BJ (cell line): Measurements from ENCODE around the gene TMEM52. TPM values are rescaled to one million over a fixed set of nuclear protein-coding genes. Genes with fewer than 3 reads are reported as not detected.
"Not testable (repeated sequence)": the region's sequence is repeated elsewhere in the genome, so short reads cannot be mapped to it uniquely, and the experiment has no call there.

ENCODE experiments used
- CTCF ChIA-PET: fragments of 350-600 bp; formaldehyde crosslinking; extraction: SDS; loops from one replicate; lab custom pipeline; 2021; ENCODE audit warnings: antibody characterized with exemption, inconsistent platforms; lab: Yijun Ruan, JAX
- POLR2A ChIA-PET: fragments of 300-600 bp; sonication (Branson Sonifier 250); formaldehyde crosslinking; extraction: SDS; loops from one replicate; lab custom pipeline; 2021; ENCODE audit warnings: antibody characterized with exemption; lab: Charles Lee
- DNase-seq: peaks from one replicate; pipeline ENCODE4 v3.0.0-alpha.2; 2011; ENCODE audit warnings: low read depth
- H3K27me3 ChIP-seq: 2 replicates; pipeline ENCODE4 v1.6.0; 2011; ENCODE audit warnings: low read length; ENCODE audit not compliant: control insufficient read depth, insufficient read depth
- H3K36me3 ChIP-seq: 2 replicates; pipeline ENCODE4 v1.5.1; 2011; ENCODE audit warnings: low read length; ENCODE audit not compliant: control insufficient read depth, insufficient read depth
- H3K4me3 ChIP-seq: 2 replicates; pipeline ENCODE4 v1.5.1; 2011; ENCODE audit warnings: low read depth, mild to moderate bottlenecking, control low read depth, low read length
- polyA plus RNA-seq: library from polyadenylated mRNA; depleted of rRNA; stranded (reverse); fragments of >200 nt; gene quantifications from 2 replicates; pipeline ENCODE4 v1.2.3, GENCODE V29; 2011
- TF ChIP-seq, protein P1 (sequence below): IDR thresholded peaks from 2 replicates; pipeline ENCODE4 v1.5.1; 2011; ENCODE audit warnings: low read depth, mild to moderate bottlenecking, control low read depth, inconsistent platforms, low read length, moderate library complexity; ENCODE audit not compliant: insufficient read depth

The TMEM52 gene
- polyA plus RNA-seq, 1 experiment: 1.0 TPM

DNA sequence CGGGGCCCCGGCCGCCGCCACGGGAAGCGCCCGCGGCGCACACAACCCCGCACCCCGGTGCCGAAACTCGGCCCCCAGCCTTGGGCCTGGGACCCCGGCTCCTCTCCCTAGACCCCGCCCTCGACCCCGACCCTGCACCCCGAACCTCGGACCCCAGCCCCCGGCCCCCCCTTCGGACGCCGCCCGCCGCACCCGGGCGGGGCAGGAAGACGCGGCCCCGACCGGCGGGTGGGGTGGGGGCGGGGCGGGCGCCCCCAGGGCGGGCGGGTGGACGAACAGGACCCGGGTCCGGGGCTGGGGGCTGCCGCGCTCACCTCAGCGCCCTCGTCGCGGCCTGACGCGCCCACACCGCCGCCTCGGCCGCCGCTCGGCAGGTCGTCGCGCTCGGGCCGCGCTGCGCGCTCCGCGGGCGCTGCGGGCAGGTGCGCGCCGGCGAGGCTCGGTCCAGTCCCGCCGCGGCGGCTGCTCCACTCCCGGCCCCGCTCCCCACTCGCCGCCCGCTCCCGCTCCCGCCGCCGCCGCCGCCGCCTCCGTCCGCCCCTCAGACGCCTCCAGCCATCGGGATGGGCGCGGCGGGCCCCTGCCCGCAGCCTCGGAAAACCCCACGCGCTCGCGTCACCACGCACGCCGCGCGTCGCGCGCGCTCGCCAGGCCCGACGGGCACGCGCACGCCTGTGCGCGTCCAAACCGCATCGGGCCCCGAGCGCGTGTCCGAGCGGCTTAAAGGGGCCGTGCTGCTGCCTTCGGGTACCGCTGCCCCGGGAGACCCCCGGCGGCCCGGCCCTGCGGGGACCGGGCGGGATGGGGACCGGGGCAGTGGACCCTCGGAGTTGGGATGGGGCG is 28.4 kb downstream of the TMEM52 start, which contains the start of gene GNB1:
GNB1 (minus strand) TSS at position 582 of the 843 bp plus-strand sequence. CDS start 65,634 bp downstream, outside the sequence.
- ChIA-PET POLR2A (no interaction called here), CTCF (interaction anchor here (1.3 kb wide), 1 partner anchor 18 kb away, joined by 4 read pairs; no protein-coding TSS in a partner anchor)
- H3K4me3 ChIP-seq: peak within 1 kb of the TSS; percentile 89
- no peak for DNase-seq
- H3K36me3 ChIP-seq: no peaks in the 10 kb centered on the region
- no peaks in the 10 kb centered on the region for H3K27me3 ChIP-seq
- TF ChIP-seq, protein P1, sequence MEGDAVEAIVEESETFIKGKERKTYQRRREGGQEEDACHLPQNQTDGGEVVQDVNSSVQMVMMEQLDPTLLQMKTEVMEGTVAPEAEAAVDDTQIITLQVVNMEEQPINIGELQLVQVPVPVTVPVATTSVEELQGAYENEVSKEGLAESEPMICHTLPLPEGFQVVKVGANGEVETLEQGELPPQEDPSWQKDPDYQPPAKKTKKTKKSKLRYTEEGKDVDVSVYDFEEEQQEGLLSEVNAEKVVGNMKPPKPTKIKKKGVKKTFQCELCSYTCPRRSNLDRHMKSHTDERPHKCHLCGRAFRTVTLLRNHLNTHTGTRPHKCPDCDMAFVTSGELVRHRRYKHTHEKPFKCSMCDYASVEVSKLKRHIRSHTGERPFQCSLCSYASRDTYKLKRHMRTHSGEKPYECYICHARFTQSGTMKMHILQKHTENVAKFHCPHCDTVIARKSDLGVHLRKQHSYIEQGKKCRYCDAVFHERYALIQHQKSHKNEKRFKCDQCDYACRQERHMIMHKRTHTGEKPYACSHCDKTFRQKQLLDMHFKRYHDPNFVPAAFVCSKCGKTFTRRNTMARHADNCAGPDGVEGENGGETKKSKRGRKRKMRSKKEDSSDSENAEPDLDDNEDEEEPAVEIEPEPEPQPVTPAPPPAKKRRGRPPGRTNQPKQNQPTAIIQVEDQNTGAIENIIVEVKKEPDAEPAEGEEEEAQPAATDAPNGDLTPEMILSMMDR: no peak

DNA sequence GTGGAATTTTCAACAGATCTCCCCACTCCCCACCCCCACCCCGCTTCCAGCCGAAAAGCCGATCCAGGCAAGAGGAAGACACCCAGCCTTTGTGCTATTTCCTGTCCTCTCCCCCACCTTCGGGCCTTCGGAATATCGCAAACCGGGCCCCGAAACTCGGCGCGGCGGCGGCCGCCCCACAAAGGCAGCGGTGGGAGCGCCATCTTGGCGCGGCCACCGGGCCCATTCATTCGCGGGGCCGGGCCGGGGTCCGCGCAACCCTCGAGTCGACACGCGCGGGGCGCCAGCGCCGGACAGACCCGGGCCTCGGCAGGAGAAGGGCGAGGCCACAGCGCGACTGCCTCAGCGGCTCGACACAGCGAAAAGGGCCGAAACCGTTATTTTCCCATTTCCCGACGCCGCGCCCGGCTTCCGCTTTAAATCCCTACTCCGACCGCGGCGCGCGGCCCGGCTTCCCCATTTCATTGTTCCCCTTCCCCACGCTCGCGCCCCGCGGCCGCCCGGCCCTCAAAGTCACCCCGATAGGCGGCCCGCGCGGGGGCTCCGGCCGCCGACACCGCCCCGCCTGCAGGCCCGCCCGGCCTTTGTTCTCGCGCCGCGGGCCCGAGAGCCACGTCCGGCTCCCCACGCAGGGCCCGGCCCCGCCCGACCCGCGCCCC is 29.1 kb downstream of the TMEM52 start:
- H3K27me3 ChIP-seq: no peaks in the 10 kb centered on the region

DNA sequence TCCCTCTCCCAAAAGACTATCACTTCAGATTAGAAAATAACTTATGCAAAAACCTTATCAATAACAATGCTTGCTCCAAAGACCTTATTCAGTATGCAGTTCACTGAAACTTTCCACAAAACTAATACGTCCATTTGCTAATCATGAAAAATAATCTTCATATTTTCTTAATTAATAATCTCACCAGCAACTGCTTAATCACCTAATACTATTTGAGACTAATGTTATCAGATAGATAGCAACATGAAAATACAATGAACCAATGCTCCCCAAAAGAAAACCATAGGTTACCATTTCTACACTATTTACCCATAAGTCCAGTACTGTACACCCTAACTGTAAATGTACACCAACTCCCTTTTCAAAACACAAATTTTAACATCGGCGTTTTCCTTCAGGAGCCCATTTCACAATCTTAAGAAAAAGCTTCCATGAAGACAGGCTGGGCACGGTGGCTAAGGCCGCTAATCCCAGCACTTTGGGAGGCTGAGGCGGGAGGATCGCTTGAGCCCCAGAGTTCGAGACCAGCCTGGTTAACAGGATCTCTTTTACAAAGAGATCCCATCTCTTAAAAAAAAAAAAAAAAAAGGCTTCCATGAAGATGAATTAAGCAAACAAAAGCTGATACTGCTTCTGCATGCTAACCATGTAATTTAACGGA is 29.9 kb downstream of the TMEM52 start:
- TF ChIP-seq, protein P1: no peak
- Histone ChIP-seq H3K27me3 (no peaks in the 10 kb centered on the region), H3K36me3 (no peaks in the 10 kb centered on the region), H3K4me3 (peak overlapping the region; percentile 89)
- ChIA-PET CTCF (interaction anchor here (1.0 to 1.3 kb wide), 3 partner anchors 12 to 46 kb away, joined by 3 read pairs; no protein-coding TSS in a partner anchor), POLR2A (no interaction called here)
- no peak for DNase-seq

More for the DNA sequence above, 29.1 kb downstream of the TMEM52 start:
- TF ChIP-seq, protein P1: no peak
- ChIA-PET POLR2A (no interaction called here), CTCF (no interaction called here)
- DNase-seq: no peak
- no peaks in the 10 kb centered on the region for H3K36me3 ChIP-seq
- H3K4me3 ChIP-seq: peak overlapping the region; percentile 89

DNA sequence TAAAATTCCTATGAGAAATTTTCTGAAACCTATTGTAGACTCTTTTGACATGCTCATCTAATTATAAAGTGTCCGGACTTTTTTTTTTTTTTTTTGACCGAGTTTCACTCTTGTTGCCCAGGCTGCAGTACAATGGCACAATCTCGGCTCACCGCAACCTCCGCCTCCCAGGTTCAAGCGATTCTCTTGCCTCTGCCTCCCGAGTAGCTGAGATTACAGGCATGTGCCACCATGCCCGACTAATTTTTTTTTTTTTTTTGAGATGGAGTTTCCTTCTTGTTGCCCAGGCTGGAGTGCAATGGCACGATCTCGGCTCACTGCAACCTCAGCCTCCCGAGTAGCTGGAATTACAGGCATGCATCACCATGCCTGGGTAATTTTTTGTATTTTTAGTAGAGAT is 35.2 kb downstream of the TMEM52 start:
- H3K27me3 ChIP-seq, DNase-seq, H3K4me3 ChIP-seq, H3K36me3 ChIP-seq, POLR2A ChIA-PET: not testable (repeated sequence)
- CTCF ChIA-PET: interaction anchor here (0.6 to 1.0 kb wide), 2 partner anchors 12 to 99 kb away, joined by 3 to 4 read pairs; no protein-coding TSS in a partner anchor

DNA sequence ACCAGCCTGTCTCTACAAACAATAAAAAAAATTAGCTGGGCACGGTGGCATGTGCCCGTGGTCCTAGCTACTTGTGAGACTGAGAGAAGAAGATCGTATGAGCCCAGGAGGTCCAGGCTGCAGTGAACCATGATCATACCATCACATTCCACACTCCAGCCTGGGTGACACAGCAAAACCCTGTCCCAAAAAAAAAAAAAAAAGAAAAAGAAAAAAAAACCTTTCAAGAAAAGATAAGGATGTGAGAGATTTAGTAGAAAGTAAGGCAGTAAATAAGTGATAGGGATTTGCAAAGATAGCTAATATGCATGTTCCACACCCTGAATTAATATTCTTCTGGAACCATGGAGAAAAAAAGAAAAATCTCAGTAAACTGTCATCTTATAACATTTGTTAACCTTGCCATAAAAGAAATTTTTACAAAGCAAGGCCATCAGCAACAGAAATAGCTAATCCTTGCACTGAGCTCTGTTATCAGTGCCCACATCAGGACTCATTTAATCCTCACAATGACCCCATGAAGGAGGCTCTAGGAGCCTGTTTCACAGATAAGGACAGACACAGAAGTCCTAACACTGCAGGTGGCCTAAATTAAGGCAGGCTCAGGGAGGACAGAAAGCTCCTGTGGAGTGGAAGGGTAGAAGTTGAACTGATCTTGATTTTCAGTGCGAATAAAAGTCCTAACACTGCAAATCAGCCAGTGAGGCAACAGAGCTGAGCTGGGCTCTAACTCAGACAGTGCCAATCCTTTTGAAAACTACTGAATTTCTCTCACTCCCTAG is 35.8 kb downstream of the TMEM52 start:
- H3K4me3 ChIP-seq: no peak overlapping the region
- no peaks in the 10 kb centered on the region for H3K36me3 ChIP-seq
- ChIA-PET CTCF (interaction anchor here (0.6 to 1.3 kb wide), 3 partner anchors 12 to 99 kb away, joined by 3 to 4 read pairs (median 3); no protein-coding TSS in a partner anchor), POLR2A (no interaction called here)
- TF ChIP-seq, protein P1: no peak
- no peak for DNase-seq
- H3K27me3 ChIP-seq: no peaks in the 10 kb centered on the region
